ENCODE results near the gene CAMTA2.

Gene CAMTA2

GRCh38 chr17:5023588-5024147, 36.2 kb upstream of the CAMTA2 start:
- peaks cover 53% of the 10 kb centered on the region for H3K36me3 ChIP-seq (ENCODE audit: insufficient read depth, low read length)
- H3K4me3 ChIP-seq (ENCODE audit: low read length), result no peak overlapping the region
- H3K4me1 ChIP-seq (ENCODE audit: insufficient read depth, low read length), result no peaks in the 10 kb centered on the region
- H3K9ac ChIP-seq (ENCODE audit: low read depth, low read length), result no peak overlapping the region
- H3K27ac ChIP-seq (ENCODE audit: low read depth, low read length), result no peak overlapping the region
- H3K9me3 ChIP-seq (ENCODE audit: insufficient read depth, low read depth, low read length), result no peaks in the 10 kb centered on the region
- H3K27me3 ChIP-seq (ENCODE audit: insufficient read depth, low read length), result no peaks in the 10 kb centered on the region
- 96% methylated on average over 28 of the region's 29 CpGs for WGBS

- Histone ChIP-seq H3K27me3 (ENCODE audit: insufficient read depth, low read length) (no peaks in the 10 kb centered on the region), H3K9me3 (ENCODE audit: insufficient read depth, low read depth, low read length) (no peaks in the 10 kb centered on the region), H3K4me3 (ENCODE audit: low read length) (no peak overlapping the region), H3K36me3 (ENCODE audit: insufficient read depth, low read length) (peaks cover 62% of the 10 kb centered on the region), H3K9ac (ENCODE audit: low read depth, low read length) (no peak overlapping the region), H3K4me1 (ENCODE audit: insufficient read depth, low read length) (no peaks in the 10 kb centered on the region), H3K27ac (ENCODE audit: low read depth, low read length) (no peak overlapping the region)
- 96% methylated on average over 30 of the region's 30 CpGs for WGBS
Measured at GRCh38 chr17:5022171-5022711, 34.8 kb upstream of the CAMTA2 start.

DNA sequence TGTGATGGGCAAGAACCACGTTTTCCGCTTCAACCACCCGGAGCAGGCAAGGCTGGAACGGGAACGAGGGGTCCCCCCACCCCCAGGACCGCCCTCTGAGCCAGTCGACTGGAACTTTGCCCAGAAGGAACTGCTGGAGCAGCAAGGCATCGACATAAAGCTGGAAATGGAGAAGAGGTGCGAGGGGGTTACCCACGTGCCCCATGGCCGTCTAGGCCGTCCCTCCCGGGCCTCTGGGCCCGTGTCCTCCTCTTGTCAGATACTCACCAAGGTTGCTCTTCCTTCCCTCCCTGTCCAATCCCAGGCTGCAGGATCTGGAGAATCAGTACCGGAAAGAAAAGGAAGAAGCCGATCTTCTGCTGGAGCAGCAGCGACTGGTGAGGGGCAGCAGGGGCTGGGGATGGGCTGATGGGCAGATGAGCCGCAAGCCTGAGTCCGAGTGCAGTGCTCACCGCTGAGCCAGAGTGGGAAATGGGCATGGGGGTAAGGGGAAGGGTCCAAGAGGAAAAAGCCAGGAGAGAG, 33.1 kb upstream of the CAMTA2 start:
- Histone ChIP-seq H3K4me1 (ENCODE audit: insufficient read depth, low read length) (no peaks in the 10 kb centered on the region), H3K36me3 (ENCODE audit: insufficient read depth, low read length) (peaks cover 71% of the 10 kb centered on the region), H3K4me3 (ENCODE audit: low read length) (no peak overlapping the region), H3K27ac (ENCODE audit: low read depth, low read length) (no peak overlapping the region), H3K9me3 (ENCODE audit: insufficient read depth, low read depth, low read length) (no peaks in the 10 kb centered on the region), H3K9ac (ENCODE audit: low read depth, low read length) (no peak overlapping the region), H3K27me3 (ENCODE audit: insufficient read depth, low read length) (no peaks in the 10 kb centered on the region)
- 94% methylated on average over 20 of the region's 20 CpGs for whole genome bisulfite sequencing

GRCh38 chr17:5019475-5019956, 32.0 kb upstream of the CAMTA2 start:
- no peaks in the 10 kb centered on the region for H3K9me3 ChIP-seq (ENCODE audit: insufficient read depth, low read depth, low read length)
- H3K27me3 ChIP-seq (ENCODE audit: insufficient read depth, low read length), result no peaks in the 10 kb centered on the region
- H3K4me3 ChIP-seq (ENCODE audit: low read length), result no peak overlapping the region
- H3K4me1 ChIP-seq (ENCODE audit: insufficient read depth, low read length), result no peaks in the 10 kb centered on the region
- no peak overlapping the region for H3K27ac ChIP-seq (ENCODE audit: low read depth, low read length)
- H3K36me3 ChIP-seq (ENCODE audit: insufficient read depth, low read length), result peaks cover 81% of the 10 kb centered on the region
- H3K9ac ChIP-seq (ENCODE audit: low read depth, low read length), result no peak overlapping the region
- WGBS, result no CpG with 5 or more reads among the region's 1 CpG

DNA sequence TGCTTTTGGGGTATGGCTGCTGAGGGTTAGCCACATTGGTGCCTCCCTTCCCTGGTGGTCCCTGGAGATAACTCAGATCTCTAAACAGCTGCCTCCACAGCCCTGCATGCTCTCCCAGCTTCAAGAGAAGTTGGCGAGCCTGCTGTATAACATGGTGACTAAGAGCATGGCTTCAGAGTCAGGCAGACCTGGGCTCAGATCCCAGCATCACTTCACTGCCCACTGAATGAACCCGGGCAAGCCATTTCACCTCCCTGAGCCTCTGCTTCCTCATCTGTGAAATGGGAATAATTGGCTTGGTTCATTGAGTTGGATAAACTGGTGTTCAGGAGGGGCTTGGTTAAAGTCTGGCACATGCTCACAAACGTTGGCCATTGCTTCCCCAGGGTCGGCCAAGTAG, 26.9 kb upstream of the CAMTA2 start:
- Histone ChIP-seq H3K4me1 (ENCODE audit: insufficient read depth, low read length) (no peaks in the 10 kb centered on the region), H3K4me3 (ENCODE audit: low read length) (no peak overlapping the region), H3K9me3 (ENCODE audit: insufficient read depth, low read depth, low read length) (no peaks in the 10 kb centered on the region), H3K27ac (ENCODE audit: low read depth, low read length) (no peak overlapping the region), H3K36me3 (ENCODE audit: insufficient read depth, low read length) (peaks cover 75% of the 10 kb centered on the region), H3K9ac (ENCODE audit: low read depth, low read length) (no peak overlapping the region), H3K27me3 (ENCODE audit: insufficient read depth, low read length) (no peaks in the 10 kb centered on the region)
- WGBS, result 90% methylated on average over 4 of the region's 4 CpGs

DNA sequence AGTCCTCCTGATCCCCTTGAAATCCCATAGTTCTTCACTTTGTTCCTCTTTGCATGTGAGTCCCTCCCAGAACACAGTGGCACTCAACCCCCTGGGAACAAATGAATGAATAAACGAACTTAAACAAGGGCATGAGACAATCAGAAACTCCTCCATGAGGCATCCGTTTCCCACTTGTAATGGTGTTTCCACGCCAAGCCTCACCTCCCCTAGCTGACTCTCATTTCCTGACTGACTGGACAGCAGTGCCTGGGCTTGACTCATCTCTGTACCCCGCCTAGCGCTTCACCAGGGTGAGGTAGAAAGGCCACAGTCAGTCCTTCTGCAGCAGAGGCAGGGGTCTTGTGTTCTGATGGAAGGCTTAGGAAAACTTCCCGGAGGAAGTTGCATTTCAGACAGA, 24.5 kb upstream of the CAMTA2 start:
- Histone ChIP-seq H3K27me3 (ENCODE audit: insufficient read depth, low read length) (no peaks in the 10 kb centered on the region), H3K4me3 (ENCODE audit: low read length) (no peak overlapping the region), H3K9me3 (ENCODE audit: insufficient read depth, low read depth, low read length) (no peaks in the 10 kb centered on the region), H3K9ac (ENCODE audit: low read depth, low read length) (no peak overlapping the region), H3K4me1 (ENCODE audit: insufficient read depth, low read length) (no peaks in the 10 kb centered on the region), H3K36me3 (ENCODE audit: insufficient read depth, low read length) (peaks cover 81% of the 10 kb centered on the region), H3K27ac (ENCODE audit: low read depth, low read length) (no peak overlapping the region)
- WGBS, result 93% methylated on average over 6 of the region's 6 CpGs

DNA sequence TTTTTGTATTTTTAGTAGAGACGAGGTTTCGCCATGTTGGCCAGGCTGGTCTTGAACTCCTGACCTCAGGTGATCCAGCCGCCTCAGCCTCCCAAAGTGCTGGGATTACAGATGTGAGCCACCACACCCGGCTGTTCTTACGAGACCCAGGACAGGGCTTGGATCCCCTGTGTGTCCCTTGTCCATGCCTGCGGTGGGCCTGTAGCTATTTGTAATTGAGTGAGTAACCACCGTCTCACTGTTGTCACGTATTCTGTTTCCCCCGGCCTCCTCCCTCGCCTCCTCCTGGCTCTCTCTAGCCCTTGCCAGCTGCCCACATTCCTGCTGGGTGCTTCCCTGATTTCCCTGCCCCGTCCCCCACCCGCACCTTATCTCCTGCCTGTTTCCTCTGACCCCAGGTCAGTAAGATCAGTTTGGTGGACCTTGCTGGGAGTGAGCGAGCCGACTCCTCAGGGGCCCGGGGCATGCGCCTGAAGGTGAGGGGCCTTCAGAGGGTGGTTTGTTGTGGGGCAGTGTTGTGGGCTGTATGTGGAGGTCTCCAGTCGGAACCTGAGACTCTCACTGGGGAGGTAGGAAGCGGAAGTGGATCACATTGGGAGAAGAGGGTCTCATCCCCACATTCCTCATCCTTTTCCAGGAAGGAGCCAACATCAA, 15.9 kb upstream of the CAMTA2 start:
- Histone ChIP-seq H3K9ac (ENCODE audit: low read depth, low read length) (no peak overlapping the region), H3K36me3 (ENCODE audit: insufficient read depth, low read length) (peaks cover 75% of the 10 kb centered on the region), H3K4me1 (ENCODE audit: insufficient read depth, low read length) (peaks cover 12% of the 10 kb centered on the region), H3K4me3 (ENCODE audit: low read length) (no peak overlapping the region), H3K9me3 (ENCODE audit: insufficient read depth, low read depth, low read length) (no peaks in the 10 kb centered on the region), H3K27ac (ENCODE audit: low read depth, low read length) (no peak overlapping the region), H3K27me3 (ENCODE audit: insufficient read depth, low read length) (no peaks in the 10 kb centered on the region)
- 95% methylated on average over 17 of the region's 18 CpGs for WGBS

GRCh38 chr17:5002121-5002788, 14.8 kb upstream of the CAMTA2 start:
- no peaks in the 10 kb centered on the region for H3K9me3 ChIP-seq (ENCODE audit: insufficient read depth, low read depth, low read length)
- peaks cover 12% of the 10 kb centered on the region for H3K4me1 ChIP-seq (ENCODE audit: insufficient read depth, low read length)
- H3K27me3 ChIP-seq (ENCODE audit: insufficient read depth, low read length), result no peaks in the 10 kb centered on the region
- peaks cover 64% of the 10 kb centered on the region for H3K36me3 ChIP-seq (ENCODE audit: insufficient read depth, low read length)
- H3K9ac ChIP-seq (ENCODE audit: low read depth, low read length), result no peak overlapping the region
- no peak overlapping the region for H3K4me3 ChIP-seq (ENCODE audit: low read length)
- WGBS, result 96% methylated on average over 20 of the region's 20 CpGs
- H3K27ac ChIP-seq (ENCODE audit: low read depth, low read length), result no peak overlapping the region

DNA sequence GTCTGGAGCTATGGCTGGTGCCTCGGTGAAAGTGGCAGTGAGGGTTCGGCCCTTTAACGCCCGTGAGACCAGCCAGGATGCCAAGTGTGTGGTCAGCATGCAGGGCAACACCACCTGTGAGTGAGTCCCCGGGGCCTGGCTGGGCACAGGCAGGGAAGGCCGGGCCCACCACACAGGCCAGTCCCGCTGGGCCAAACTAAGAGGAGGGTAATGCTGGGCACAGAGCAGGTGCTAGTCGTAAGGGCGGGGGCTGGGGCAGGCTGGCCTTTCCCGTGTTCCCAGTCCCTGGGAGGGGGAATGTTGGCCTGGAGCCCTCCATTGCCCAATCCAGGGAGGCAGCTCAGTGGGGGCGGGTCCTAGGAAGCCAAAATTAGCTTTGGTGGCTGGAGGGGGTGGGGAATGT, 12.8 kb upstream of the CAMTA2 start:
- no peak overlapping the region for H3K9ac ChIP-seq (ENCODE audit: low read depth, low read length)
- 79% methylated on average over 11 of the region's 11 CpGs for WGBS
- no peak overlapping the region for H3K4me3 ChIP-seq (ENCODE audit: low read length)

GRCh38 chr17:4999430-5000093, 12.1 kb upstream of the CAMTA2 start:
- H3K4me3 ChIP-seq (ENCODE audit: low read length), result peak overlapping the region; percentile 62

More for the DNA sequence above, 12.8 kb upstream of the CAMTA2 start:
- Histone ChIP-seq H3K27me3 (ENCODE audit: insufficient read depth, low read length) (peaks cover 14% of the 10 kb centered on the region), H3K36me3 (ENCODE audit: insufficient read depth, low read length) (peaks cover 46% of the 10 kb centered on the region), H3K4me1 (ENCODE audit: insufficient read depth, low read length) (peaks cover 12% of the 10 kb centered on the region), H3K9me3 (ENCODE audit: insufficient read depth, low read depth, low read length) (no peaks in the 10 kb centered on the region), H3K27ac (ENCODE audit: low read depth, low read length) (no peak overlapping the region)

More at GRCh38 chr17:4999430-5000093, 12.1 kb upstream of the CAMTA2 start:
- Histone ChIP-seq H3K9me3 (ENCODE audit: insufficient read depth, low read depth, low read length) (no peaks in the 10 kb centered on the region), H3K9ac (ENCODE audit: low read depth, low read length) (peak overlapping the region; percentile 49; the same call in 1 of the 2 replicates), H3K27me3 (ENCODE audit: insufficient read depth, low read length) (peaks cover 16% of the 10 kb centered on the region), H3K4me1 (ENCODE audit: insufficient read depth, low read length) (peaks cover 12% of the 10 kb centered on the region), H3K36me3 (ENCODE audit: insufficient read depth, low read length) (peaks cover 40% of the 10 kb centered on the region), H3K27ac (ENCODE audit: low read depth, low read length) (no peak overlapping the region)
- 74% methylated on average over 12 of the region's 12 CpGs for WGBS

Data from HUES64 (cell line).